Esophagus mucosa (tissue), 1 donor: ENCODE measurements around the gene GPR37. TPM values are rescaled to one million over a fixed set of nuclear protein-coding genes. Genes with fewer than 3 reads are reported as not detected.

Experiments
- ATAC-seq: fragments of 200-7000 bp; cut with Tn5 transposase; one replicate; pipeline ENCODE4 v1.9.1; 2020
- total RNA-seq: library from RNA; stranded (reverse); gene quantifications from one replicate; pipeline ENCODE4 v1.2.4, GENCODE V29; 2023
- donor health status: DM: yes; HTN: yes; CAD: no.

The GPR37 gene
- total RNA-seq, 1 donor from 2014 or later, result 5.9 TPM

GRCh38 chr7:124724507-124725192 is 40.9 kb downstream of the GPR37 start:
- ATAC-seq, result no peak

- no peak for ATAC-seq
Observed at GRCh38 chr7:124724079-124724478, 41.5 kb downstream of the GPR37 start.

GRCh38 chr7:124723012-124723411 is 42.6 kb downstream of the GPR37 start:
- no peak for ATAC-seq

GRCh38 chr7:124722292-124722691 is 43.3 kb downstream of the GPR37 start:
- no peak for ATAC-seq

GRCh38 chr7:124720195-124720594 is 45.4 kb downstream of the GPR37 start:
- no peak for ATAC-seq

- no peak for ATAC-seq
Observed at GRCh38 chr7:124718032-124718766, 47.4 kb downstream of the GPR37 start.

- no peak for ATAC-seq
Observed at GRCh38 chr7:124716894-124717293, 48.7 kb downstream of the GPR37 start.

GRCh38 chr7:124713086-124713485 is 52.5 kb downstream of the GPR37 start:
- ATAC-seq, result no peak

- ATAC-seq, result no peak
Observed at GRCh38 chr7:124712017-124712416, 53.6 kb downstream of the GPR37 start.

GRCh38 chr7:124702385-124702784 is 63.2 kb downstream of the GPR37 start:
- no peak for ATAC-seq

GRCh38 chr7:124701955-124702354 is 63.6 kb downstream of the GPR37 start:
- no peak for ATAC-seq

- ATAC-seq, result no peak
Observed at GRCh38 chr7:124700655-124701054, 64.9 kb downstream of the GPR37 start.

GRCh38 chr7:124698964-124699363 is 66.6 kb downstream of the GPR37 start:
- no peak for ATAC-seq

GRCh38 chr7:124697746-124698145 is 67.8 kb downstream of the GPR37 start:
- ATAC-seq, result no peak

Other genes with a start within 250 kb of the GPR37 start
- 11.3 TPM for gene POT1, start 164.0 kb upstream of the GPR37 start, total RNA-seq